HUES48 (cell line): ENCODE data around the gene LAT.
"Not testable (repeated sequence)": the region's sequence is repeated elsewhere in the genome, so short reads cannot be mapped to it uniquely, and the experiment has no call there.

Source experiments
- H3K27ac ChIP-seq: one replicate; pipeline ENCODE4 v1.7.0; 2013; ENCODE audit warnings: low read depth, low read length, inconsistent platforms
- H3K27me3 ChIP-seq: 2 replicates; pipeline ENCODE4 v1.6.1; 2013; ENCODE audit warnings: mild to moderate bottlenecking, low read length; ENCODE audit not compliant: control insufficient read depth, insufficient read depth
- H3K36me3 ChIP-seq: 2 replicates; pipeline ENCODE4 v1.6.1; 2013; ENCODE audit warnings: low read length; ENCODE audit not compliant: control insufficient read depth, insufficient read depth
- H3K4me1 ChIP-seq: 2 replicates; pipeline ENCODE4 v1.6.1; 2013; ENCODE audit warnings: mild to moderate bottlenecking, low read length; ENCODE audit not compliant: control insufficient read depth, insufficient read depth
- H3K4me3 ChIP-seq: 2 replicates; pipeline ENCODE4 v1.5.1; 2013; ENCODE audit warnings: mild to moderate bottlenecking, low read depth, low read length
- H3K9ac ChIP-seq: 2 replicates; pipeline ENCODE4 v1.6.1; 2013; ENCODE audit warnings: mild to moderate bottlenecking, low read depth, low read length, moderate library complexity
- H3K9me3 ChIP-seq: 2 replicates; pipeline ENCODE4 v1.6.1; 2013; ENCODE audit warnings: low read length; ENCODE audit not compliant: control insufficient read depth, insufficient read depth

Gene LAT

DNA sequence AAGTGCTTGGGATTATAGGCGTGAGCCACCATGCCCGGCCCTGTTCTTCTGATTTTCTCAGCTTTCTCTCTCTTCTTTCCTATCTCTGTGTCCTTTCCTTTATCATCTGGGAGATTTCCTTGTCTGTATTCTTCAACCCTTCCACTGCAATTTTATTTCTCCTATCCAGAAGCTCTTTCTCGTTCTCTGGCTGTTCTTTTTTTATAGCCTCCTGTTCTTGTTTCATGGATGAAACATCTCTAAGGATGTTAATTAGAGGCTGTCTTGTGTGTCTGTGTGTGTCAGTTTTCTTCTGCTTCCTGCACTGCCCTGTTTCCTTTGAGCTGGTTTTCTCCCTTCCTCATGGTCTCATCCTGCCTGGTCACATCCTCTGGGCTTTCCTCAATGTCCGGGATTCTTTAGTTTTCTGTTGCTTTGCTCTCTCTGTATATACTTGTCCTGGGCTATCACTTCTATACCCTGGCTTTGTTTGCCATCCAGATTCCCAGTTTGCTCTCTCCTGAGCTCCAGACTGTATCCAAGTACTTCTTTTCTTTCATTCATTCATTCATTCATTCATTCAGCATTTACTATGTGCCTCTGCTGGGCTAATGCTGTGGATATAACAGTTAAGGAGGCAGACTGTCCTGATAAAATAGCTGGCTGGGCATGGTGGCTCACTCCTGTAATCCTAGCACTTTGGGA, 2.5 kb downstream of the LAT start:
- Histone ChIP-seq H3K27ac (no peak overlapping the region), H3K9ac (no peak overlapping the region), H3K36me3 (peaks cover 21% of the 10 kb centered on the region; the same call in 1 of the 2 replicates), H3K4me3 (no peak overlapping the region), H3K4me1 (no peaks in the 10 kb centered on the region), H3K9me3 (no peaks in the 10 kb centered on the region), H3K27me3 (no peaks in the 10 kb centered on the region)

DNA sequence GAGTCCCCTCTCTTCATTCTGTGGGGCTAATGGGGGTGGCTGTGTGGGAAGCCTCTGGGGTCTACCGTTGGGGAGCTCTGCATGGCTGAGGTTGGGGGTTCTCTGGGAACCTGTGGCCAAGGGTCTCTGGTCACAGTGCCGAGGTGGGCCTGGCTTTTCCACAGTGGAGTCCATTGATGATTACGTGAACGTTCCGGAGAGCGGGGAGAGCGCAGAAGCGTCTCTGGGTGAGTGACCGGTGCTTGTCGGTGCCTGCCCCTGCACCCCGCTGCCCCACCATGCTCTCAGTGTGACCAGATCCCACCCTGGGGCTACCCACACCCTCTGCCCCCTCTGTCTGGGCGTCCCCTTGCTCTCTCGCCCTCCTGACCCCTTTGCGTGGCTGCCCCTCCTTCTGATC, 4.5 kb downstream of the LAT start:
- 0 out of 2 replicates have a peak, but pooled peaks cover 3% of the 10 kb centered on the region for H3K36me3 ChIP-seq
- no peaks in the 10 kb centered on the region for H3K4me1 ChIP-seq
- H3K9me3 ChIP-seq = no peaks in the 10 kb centered on the region
- H3K27ac ChIP-seq = no peak overlapping the region
- no peak overlapping the region for H3K4me3 ChIP-seq
- H3K9ac ChIP-seq = no peak overlapping the region
- no peaks in the 10 kb centered on the region for H3K27me3 ChIP-seq

DNA sequence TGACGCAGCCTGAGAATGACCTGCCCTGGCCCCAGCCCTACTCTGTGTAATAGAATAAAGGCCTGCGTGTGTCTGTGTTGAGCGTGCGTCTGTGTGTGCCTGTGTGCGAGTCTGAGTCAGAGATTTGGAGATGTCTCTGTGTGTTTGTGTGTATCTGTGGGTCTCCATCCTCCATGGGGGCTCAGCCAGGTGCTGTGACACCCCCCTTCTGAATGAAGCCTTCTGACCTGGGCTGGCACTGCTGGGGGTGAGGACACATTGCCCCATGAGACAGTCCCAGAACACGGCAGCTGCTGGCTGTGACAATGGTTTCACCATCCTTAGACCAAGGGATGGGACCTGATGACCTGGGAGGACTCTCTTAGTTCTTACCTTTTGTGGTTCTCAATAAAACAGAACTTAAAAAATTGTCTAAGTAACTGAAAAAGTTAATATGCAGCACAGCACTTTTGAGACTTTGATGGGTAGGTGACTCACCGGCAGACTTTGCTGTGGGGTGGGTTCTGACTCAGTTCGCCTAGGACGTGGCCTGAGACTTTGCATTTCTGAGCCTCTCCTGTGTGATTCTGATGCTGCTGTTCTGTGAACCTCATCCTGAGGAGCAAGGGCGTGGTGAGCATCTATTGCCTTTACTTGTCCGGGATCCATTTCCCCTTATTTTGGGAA, 5.7 kb downstream of the LAT start:
- Histone ChIP-seq H3K9me3 (no peaks in the 10 kb centered on the region), H3K9ac (no peak overlapping the region), H3K36me3 (0 out of 2 replicates have a peak, but pooled peaks cover 3% of the 10 kb centered on the region), H3K27ac (no peak overlapping the region), H3K4me3 (no peak overlapping the region), H3K4me1 (no peaks in the 10 kb centered on the region), H3K27me3 (no peaks in the 10 kb centered on the region)

DNA sequence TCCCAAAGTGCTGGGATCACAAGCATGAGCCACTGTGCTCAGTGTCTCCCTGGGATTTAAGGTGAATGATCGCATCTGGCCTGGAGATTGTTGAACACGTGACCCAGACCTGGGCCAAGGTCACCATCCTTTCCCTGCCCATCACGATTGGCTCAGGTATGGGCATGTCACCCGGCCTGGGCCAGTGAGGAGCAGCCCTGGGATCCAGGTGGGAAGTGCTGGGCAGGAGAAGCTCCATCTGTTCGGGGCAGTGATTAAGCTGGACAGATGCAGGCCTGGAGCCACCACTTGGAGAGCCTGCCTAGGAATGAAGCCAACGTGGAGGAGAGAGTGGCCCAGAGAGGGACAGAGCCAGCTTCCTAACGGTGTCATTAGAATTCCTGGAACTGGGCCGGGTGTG, 6.8 kb downstream of the LAT start:
- Histone ChIP-seq H3K27ac (no peak overlapping the region), H3K9me3 (no peaks in the 10 kb centered on the region), H3K27me3 (no peaks in the 10 kb centered on the region), H3K4me3 (no peak overlapping the region), H3K4me1 (no peaks in the 10 kb centered on the region), H3K36me3 (0 out of 2 replicates have a peak, but pooled peaks cover 3% of the 10 kb centered on the region), H3K9ac (no peak overlapping the region)

DNA sequence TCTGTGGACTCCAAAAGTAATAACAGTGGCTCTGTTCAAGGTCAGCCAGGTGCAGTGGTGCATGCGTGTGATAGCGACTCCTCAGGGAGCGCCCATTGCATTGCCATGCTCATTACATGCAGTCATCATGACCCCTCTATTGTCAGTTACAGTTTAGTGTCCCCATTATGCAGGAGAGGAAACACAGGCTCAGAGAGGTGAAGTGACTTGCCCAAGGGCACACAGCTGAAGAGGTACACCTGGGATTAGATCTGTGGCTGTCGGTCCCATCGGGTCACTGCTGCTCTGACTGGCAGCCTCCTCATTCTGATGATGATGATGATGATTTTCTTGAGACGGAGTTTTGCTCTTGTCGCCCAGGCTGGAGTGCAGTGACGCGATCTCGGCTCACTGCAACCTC, 7.6 kb downstream of the LAT start:
- H3K36me3 ChIP-seq = 0 out of 2 replicates have a peak, but pooled peaks cover under 1% of the 10 kb centered on the region
- no peak overlapping the region for H3K9ac ChIP-seq
- no peak overlapping the region for H3K4me3 ChIP-seq
- no peaks in the 10 kb centered on the region for H3K27me3 ChIP-seq
- no peaks in the 10 kb centered on the region for H3K9me3 ChIP-seq
- no peak overlapping the region for H3K27ac ChIP-seq
- H3K4me1 ChIP-seq = no peaks in the 10 kb centered on the region

DNA sequence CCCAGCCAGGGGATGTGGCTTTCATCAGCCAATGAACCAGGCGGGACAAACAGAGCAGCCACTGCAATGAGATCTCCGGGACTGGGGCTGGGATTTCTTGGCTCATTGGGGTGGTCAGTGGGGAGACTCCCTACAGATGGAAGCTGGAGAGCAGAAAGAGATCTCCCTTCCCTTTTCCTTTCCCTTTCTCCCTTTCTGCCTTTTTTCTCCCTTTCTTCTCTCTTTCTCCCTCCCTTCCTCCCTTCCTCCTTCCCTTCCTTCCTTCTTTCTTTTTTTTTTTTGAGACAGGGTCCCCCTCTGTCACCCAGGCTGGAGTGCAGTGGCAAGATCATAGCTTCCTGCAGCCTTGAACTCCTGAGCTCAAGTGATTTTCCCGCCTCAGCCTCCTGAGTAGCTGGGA, 14.0 kb downstream of the LAT start:
- H3K4me1 ChIP-seq = no peaks in the 10 kb centered on the region
- H3K36me3 ChIP-seq = no peaks in the 10 kb centered on the region
- no peaks in the 10 kb centered on the region for H3K9me3 ChIP-seq
- no peak overlapping the region for H3K9ac ChIP-seq
- no peak overlapping the region for H3K27ac ChIP-seq
- no peak overlapping the region for H3K4me3 ChIP-seq
- no peaks in the 10 kb centered on the region for H3K27me3 ChIP-seq

DNA sequence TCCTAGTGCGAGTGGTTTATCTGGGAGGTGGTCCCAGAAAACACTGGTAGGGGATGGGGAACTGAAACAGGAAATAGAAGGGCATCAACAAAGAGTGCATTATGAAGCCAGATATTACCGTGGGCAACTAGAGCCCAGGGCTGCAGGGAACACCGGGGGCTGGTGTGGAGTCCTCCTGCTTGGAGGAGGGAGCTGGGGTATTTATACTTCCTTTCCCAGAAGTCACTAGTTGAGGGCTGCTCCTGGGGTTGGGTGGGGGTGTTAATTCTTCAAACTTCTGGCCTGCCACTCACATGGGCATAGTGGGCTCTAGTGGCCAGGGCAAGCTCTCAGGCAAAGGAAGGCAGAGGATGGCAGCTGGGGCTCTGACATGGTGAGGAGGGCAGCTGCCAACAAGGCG, 14.7 kb downstream of the LAT start:
- Histone ChIP-seq H3K4me1 (no peaks in the 10 kb centered on the region), H3K27ac (no peak overlapping the region), H3K9me3 (no peaks in the 10 kb centered on the region), H3K9ac (no peak overlapping the region), H3K36me3 (no peaks in the 10 kb centered on the region), H3K27me3 (no peaks in the 10 kb centered on the region), H3K4me3 (no peak overlapping the region)

DNA sequence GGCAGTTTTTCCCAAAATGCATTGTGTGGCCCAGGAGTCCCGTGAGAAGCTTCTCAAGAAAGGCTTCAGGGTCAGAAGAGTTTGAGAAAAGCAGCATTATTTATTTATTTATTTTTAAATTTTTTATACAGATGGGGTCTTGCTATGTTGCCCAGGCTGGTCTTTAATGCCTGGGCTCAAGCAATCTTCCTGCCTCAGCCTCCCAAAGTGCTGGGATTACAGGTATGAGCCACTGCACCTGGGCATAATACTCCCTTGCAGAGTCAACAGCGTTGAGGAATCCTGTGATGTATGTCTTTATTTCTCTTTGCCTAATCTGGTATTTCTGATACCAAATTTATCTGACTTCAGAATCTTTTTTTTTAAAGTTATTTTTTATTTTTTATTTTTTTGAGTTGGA, 15.2 kb downstream of the LAT start:
- H3K36me3 ChIP-seq = no peaks in the 10 kb centered on the region
- no peaks in the 10 kb centered on the region for H3K9me3 ChIP-seq
- no peak overlapping the region for H3K27ac ChIP-seq
- no peak overlapping the region for H3K4me3 ChIP-seq
- H3K9ac ChIP-seq = no peak overlapping the region
- H3K27me3 ChIP-seq = no peaks in the 10 kb centered on the region
- H3K4me1 ChIP-seq = no peaks in the 10 kb centered on the region

DNA sequence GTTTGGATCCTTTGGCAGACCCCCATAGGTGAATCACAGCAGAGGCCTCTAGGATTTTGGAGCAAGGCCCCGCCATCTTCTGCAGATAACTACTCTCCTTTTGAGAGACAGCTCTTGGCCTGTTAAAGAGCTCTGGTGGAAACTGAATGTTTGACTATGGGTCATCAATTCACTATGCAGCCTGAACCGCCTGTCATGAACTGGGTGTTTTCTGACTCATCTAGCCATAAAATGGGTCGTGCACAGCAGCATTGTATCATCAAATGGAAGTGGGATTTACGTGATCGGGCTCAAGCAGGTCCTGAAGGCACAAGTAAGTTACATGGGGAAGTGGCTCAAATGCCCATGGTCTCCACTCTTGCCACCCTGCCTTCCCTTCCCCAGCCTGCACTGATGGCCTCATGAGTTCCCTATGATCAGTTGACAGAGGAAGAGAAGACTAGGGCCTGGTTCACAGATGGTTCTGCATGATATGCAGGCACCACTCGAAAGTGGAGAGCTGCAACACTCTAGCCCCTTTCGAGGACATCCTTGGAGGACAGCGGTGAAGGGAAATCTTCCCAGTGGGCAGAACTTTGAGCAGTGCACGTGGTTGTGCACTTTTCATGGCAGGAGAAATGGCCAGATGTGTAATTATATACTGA, 19.8 kb downstream of the LAT start:
- H3K9me3 ChIP-seq, H3K9ac ChIP-seq, H3K4me3 ChIP-seq, H3K27me3 ChIP-seq, H3K27ac ChIP-seq, H3K36me3 ChIP-seq, H3K4me1 ChIP-seq: not testable (repeated sequence)

DNA sequence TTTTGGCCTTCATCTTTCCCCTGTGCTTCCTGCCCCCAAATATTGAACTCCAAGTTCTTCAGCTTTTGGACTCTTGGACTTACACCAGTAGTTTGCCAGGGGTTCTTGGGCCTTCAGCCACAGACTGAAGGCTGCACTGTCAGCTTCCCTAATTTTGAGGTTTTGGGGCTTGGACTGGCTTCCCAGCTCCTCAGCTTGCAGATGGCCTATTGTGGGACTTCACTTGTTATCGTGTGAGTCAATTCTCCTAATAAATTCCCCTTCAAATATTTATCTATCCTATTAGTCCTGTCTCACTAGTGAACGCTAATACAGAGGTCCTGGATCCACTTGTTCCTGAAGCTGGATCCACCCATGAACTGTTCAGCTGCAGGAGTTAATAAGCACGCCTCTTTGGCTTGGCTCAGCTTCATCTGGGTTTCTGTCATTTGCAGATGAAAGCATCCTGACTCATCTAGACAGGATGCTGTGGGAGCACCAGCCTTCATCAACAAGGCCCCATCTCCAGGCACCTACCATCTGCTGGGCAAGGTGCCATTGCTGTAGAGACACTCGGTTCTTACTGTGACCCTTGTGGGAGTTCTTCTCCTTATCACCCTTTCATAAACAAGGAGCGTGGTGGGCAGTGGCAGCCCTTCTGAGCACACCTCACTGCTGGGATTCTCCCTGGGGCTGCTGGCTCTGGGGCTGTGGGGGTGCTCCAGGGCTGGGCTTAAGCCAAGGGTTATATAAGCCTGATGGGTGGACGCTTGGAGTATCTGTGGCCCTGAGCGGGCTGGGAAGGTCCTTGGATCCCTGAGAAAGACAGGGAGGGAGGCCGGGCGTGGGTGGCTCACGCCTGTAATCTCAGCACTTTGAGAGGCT, 23.1 kb downstream of the LAT start:
- Histone ChIP-seq H3K27me3 (no peaks in the 10 kb centered on the region), H3K4me1 (no peaks in the 10 kb centered on the region), H3K4me3 (no peak overlapping the region), H3K9ac (no peak overlapping the region), H3K36me3 (no peaks in the 10 kb centered on the region), H3K9me3 (no peaks in the 10 kb centered on the region), H3K27ac (no peak overlapping the region)
